ENCODE measurements around the gene ENDOG.
"Not testable (repeated sequence)": the region's sequence is repeated elsewhere in the genome, so short reads cannot be mapped to it uniquely, and the experiment has no call there.

Gene ENDOG

GRCh38 chr9:128818099-128818838 lies at the start of gene ENDOG:
ENDOG (plus strand) TSS chr9:128818500; CDS start chr9:128818685, 185 bp downstream.
- DNase-seq: peak; percentile 99

DNA sequence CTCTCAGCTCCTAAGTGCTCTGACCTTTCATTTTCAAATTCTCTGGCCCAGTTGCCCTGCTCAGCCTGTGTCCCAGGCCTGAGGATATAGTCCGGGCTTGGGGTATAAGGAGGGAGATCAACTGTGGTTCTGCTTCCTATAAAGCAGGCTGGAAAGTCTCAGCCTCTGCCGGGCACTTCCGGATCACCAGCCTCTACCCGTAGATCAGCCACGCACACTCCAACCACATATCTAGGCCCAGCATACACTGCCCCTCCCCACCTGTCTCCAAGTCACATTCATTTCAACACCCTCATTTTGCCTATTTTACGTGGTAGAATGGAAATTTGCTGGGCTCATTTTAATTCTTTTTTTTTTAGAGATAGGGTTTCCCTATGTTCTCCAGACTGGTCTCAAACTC lies 49.7 kb upstream of the ENDOG start:
- no peak for DNase-seq

DNA sequence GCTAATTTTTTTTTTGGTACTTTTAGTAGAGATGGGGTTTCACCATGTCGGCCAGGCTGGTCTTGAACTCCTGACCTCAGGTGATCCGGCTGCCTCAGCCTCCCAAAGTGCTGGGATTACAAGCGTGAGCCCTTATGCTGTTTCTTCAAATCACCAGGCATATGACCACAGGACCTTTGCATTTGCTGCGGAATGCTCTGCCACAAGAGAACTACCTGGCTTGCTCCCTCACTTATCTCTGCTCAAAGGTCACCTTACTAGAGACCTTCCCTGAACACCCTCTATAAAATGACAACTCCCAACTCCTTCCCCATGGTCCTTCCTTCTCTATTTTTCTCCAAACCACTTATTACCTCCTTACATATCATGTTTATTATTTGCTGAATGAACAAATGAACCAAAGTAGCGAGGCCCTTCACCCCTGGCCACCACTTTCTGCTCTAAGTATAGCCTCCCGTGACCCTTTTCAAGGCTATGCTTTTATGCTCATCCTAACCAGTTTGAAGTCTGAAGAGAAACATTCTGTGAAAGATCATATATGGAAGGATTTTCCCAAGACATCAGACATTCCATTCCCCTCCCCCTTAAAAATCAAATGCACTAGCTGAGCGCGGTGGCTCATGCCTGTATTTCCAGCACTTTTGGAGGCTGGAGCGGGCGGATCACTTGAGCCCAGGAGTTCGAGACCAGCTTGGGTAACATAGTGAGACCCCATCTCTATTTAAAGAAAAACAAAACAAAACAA lies 47.8 kb upstream of the ENDOG start:
- DNase-seq: no peak

DNA sequence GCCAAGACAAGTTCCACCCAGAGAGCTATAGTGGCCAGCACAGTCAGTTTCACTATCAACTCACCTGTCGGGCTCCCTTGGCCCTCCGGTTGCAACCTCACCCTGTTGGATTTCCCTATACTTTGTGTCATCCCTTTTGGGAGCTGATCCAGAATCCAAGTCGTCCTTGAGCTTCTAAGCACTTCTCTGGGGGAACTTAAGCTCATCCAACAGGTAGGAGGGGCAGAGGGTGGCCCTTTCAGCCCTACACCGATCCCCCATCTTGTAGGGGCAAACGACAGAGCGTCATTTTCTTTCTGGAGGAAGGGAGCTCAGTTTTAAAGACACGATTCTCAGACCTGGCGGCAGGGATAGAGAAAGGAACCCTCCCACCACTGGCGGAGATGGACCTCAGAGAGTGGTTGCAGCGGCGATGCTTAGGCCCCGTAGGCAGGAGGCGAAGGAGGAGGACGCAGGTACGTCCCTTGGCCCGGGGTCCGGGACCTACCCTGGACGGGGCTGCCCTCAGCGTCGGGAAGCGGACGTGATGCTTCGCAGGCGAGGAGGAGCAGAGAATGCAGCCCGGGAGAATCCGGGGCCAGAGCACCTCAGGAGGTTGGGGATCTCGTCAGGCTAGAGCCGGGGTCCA lies 47.1 kb upstream of the ENDOG start:
- DNase-seq: peak; percentile 49

DNA sequence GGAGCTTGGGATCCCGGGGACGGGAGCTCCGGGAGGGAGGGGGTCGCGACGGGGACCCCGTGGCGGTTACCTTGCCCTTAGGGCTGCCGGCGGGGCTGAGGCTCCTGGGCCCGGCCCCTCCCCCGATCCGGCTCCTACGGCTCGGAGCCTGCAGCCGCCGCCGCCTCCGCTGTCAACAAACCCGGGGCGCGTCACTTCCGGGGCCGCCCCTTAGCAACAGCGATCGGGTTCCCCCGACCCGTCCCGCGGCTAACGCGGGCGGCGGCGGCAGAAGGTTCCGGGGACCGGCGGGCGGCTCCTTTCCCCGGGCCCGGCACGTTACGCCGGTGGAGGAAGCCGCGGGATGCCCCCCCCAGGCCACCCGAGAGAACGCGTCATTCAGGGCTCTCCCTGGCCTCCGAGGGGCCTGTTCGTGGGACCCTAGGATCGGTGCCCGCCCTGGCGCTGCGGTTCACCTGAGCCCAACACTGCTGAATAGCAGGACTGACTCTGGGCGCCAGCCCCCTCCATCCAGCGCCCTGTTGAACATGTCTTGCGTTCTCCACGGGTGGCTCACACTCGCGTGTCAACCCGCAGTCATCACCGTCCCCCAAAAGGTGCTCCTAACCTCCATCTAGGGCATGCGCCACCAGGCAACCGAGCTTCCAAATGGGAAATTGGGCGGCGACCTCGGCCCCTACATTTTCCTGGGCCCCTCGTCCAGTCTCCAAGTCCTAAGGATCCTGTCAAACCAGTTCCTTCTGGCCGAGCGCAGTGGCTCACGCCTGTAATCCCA lies 46.4 kb upstream of the ENDOG start, which contains the start of gene ZER1:
ZER1 (minus strand) TSS at position 183 of the 775 bp plus-strand sequence. CDS start 16,362 bp downstream, outside the sequence.
- peak; percentile 97 for DNase-seq

GRCh38 chr9:128773049-128773448 lies 45.3 kb upstream of the ENDOG start:
- no peak for DNase-seq

- DNase-seq: no peak
Measured at GRCh38 chr9:128774804-128775203, 43.5 kb upstream of the ENDOG start.

- DNase-seq: not testable (repeated sequence)
Measured at GRCh38 chr9:128780093-128780492, 38.2 kb upstream of the ENDOG start.

DNA sequence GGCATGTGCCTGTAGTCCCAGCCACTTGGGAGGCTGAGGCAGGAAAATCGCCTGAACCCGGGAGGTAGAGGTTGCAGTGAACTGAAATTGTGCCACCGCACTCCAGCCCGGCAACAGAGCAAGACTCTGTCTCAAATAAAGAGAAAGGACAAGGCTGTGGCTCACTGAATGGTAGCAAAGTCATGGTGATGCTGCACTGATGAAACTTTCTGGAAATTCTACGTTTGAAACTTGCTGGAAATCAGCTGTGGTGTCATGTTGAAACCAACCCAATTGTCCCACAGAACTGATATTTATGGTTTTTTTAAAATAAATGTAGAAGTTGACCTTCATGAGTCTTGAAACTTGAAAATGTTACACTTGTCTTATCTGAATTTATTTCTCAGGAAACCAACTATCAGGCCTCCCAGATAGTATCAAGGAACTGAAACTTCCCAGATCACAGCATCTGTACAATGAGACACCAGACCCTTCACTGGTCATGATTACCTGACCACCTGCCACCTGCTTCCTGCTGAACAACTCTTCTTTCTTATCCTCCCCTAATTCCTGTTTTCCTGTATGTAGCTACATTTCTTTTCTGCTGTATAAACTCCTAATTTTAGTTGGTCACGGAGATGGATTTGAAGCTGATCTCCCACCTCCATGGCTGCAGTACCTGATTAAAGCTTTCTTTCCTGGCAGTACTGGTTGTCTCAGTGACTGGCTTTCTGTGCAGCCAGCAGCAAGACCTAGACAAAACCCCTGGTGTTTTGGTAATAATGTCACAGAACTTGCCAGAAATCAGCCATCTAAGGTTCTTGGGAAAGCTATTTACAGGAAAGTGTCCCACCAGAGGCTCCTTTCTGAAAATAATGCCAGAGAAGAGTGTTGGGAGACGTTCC lies 36.9 kb upstream of the ENDOG start:
- DNase-seq: no peak

DNA sequence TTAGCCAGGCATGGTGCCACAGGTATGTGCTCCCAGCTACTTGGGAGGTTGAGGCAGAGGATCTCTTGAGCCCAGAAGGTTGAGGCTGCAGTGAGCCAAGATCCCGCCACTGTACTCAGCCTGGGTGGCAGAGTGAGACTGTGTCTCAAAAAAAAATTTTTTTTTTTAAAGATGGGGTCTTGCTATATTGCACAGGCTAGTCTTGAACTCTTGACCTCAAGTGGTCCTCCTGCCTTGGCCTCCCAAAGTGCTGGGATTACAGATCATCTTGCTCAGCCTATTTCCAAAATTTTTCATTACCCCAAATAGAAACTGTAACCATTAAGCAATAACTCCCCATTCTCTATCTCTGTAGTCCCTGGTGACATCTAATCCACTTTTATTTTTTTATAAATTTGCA lies 35.6 kb upstream of the ENDOG start:
- no peak for DNase-seq

DNA sequence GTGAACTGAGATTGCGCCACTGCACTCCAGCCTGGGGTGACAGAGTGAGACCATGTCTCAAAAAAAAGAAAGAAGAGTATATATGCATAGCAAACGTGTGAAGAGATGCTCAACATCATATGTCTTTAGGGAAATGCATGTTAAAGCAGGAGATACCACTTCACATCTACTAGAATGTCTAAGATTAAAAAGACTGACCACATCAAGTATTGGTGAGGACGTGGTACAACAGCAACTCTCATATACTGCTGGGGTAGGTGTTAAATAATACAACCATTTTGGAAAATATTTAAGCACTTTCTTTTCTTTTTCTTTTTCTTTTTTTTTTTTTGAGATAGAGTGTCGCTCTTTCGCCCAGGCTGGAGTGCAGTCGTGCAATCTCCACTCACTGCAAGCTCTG lies 32.9 kb upstream of the ENDOG start:
- no peak for DNase-seq

- peak; percentile 92 for DNase-seq
Measured at GRCh38 chr9:128786681-128787601, 31.4 kb upstream of the ENDOG start, which contains the start of gene TBC1D13. TBC1D13 (plus strand) TSS chr9:128787253; CDS start chr9:128787354, 101 bp downstream.

DNA sequence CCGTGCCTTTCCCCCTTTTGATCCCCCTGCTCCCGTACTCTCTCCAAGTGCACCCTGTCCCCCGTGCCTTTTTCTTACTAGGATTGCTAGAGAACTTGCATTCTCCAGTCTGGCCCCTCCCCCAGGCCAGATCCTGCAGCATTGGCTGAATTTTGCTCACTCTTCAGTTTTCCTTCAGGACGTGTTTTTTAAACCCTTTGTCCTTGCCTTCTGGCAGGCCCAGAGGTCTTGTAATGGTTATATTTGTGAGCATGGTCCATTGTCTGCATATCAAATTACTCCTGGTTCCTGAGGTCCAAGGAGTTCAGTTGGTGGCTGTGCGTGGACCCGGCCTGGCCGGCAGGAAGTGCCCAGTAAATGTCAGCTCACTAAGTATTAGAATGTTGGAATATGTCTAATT lies 30.6 kb upstream of the ENDOG start:
- peak; percentile 33 for DNase-seq

DNA sequence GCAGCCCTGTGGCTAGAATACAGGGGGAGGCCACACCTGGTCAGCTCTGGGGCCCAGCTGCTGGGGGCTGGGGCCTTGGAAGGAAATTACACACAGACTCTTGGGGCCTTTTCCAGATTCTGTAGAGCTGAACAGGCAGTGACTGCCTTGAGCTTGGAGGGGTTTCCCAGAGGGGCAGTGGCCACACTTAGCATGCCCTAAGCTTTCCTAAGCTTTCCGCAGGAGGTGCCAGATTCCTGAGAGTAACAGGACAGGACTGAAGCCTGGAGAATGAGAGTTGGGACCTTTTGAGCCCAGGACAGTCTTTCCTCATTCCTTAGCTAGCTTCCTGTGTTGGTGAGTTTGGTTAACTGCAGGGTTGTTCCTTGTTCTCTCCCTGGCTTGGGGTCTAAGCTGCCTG lies 29.9 kb upstream of the ENDOG start:
- no peak for DNase-seq

DNA sequence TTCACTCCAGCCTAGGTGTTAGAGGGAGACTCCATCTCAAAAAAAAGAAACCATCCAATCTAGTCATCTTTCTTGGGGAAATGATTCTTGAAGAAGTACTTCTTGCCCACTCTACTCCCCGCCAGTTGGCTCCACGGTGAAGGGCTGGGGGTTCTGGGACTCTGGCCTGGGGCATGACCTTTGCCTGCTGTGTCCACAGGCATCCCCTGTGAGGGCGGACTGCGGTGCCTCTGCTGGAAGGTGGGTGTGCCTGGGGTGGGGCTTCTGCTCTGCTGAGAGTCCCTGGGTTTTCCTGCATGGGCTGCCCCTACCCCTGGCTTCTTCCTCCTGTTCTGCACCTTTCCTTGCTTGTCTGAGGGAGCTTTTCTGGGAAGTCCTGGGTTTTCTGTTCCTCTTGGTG lies 27.8 kb upstream of the ENDOG start:
- DNase-seq: no peak

GRCh38 chr9:128792134-128792533 lies 26.2 kb upstream of the ENDOG start:
- DNase-seq: no peak

- DNase-seq: no peak
Measured at GRCh38 chr9:128792978-128793686, 25.2 kb upstream of the ENDOG start.

- DNase-seq: not testable (repeated sequence)
Measured at GRCh38 chr9:128794961-128795360, 23.3 kb upstream of the ENDOG start.

- no peak for DNase-seq
Measured at GRCh38 chr9:128798896-128799295, 19.4 kb upstream of the ENDOG start.

DNA sequence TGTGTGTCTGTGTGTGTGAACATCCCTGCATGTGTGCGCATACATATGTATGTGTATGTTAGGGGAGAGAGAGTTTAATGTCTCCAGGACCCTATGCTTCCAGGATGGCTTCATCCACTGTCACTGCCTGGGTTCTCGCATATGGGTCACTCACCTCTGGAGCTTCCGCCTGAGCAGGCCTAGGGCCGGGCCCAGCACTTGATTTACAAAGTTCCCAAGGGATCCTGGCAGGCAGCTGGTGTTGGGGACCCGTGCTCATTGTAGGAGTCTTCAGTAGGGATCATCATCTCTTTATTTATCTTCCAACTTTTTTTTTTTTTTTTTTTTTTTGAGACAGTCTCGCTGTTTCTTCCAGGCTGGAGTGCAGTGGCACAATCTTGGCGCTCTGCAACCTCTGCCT lies 18.2 kb upstream of the ENDOG start:
- DNase-seq: no peak
